NCI-H446 treated with DMSO at 0.1 percent for 48 hours (cell line): ENCODE results near the gene HABP2.

Source experiments
- DNase-seq: peaks from one replicate; lab custom pipeline; 2025; lab: John Stamatoyannopoulos, UW

The HABP2 gene

GRCh38 chr10:113527211-113527906, 25.5 kb upstream of the HABP2 start:
- DNase-seq: no peak

- DNase-seq: no peak
Measured at GRCh38 chr10:113528876-113529275, 24.0 kb upstream of the HABP2 start.

- DNase-seq: no peak
Measured at GRCh38 chr10:113529575-113529974, 23.3 kb upstream of the HABP2 start.

- no peak for DNase-seq
Measured at GRCh38 chr10:113530476-113530875, 22.4 kb upstream of the HABP2 start.

- no peak for DNase-seq
Measured at GRCh38 chr10:113532724-113533123, 20.1 kb upstream of the HABP2 start.

GRCh38 chr10:113533801-113534200, 19.1 kb upstream of the HABP2 start:
- no peak for DNase-seq

- no peak for DNase-seq
Measured at GRCh38 chr10:113534423-113534822, 18.4 kb upstream of the HABP2 start.

- no peak for DNase-seq
Measured at GRCh38 chr10:113537672-113538071, 15.2 kb upstream of the HABP2 start.

- DNase-seq: no peak
Measured at GRCh38 chr10:113538151-113538550, 14.7 kb upstream of the HABP2 start.

- DNase-seq: no peak
Measured at GRCh38 chr10:113539789-113540188, 13.1 kb upstream of the HABP2 start.

- no peak for DNase-seq
Measured at GRCh38 chr10:113540845-113541548, 11.9 kb upstream of the HABP2 start.

- no peak for DNase-seq
Measured at GRCh38 chr10:113541549-113541927, 11.3 kb upstream of the HABP2 start.

GRCh38 chr10:113543107-113543955, 9.5 kb upstream of the HABP2 start:
- no peak for DNase-seq

- DNase-seq: no peak
Measured at GRCh38 chr10:113544392-113544791, 8.5 kb upstream of the HABP2 start.

GRCh38 chr10:113547426-113547825, 5.4 kb upstream of the HABP2 start:
- DNase-seq: no peak

- DNase-seq: no peak
Measured at GRCh38 chr10:113549856-113550255, 3.0 kb upstream of the HABP2 start.

GRCh38 chr10:113550365-113550764, 2.5 kb upstream of the HABP2 start:
- no peak for DNase-seq

GRCh38 chr10:113552014-113552413, 839 bp upstream of the HABP2 start:
- no peak for DNase-seq

- no peak for DNase-seq
Measured at GRCh38 chr10:113553149-113553548, 296 bp downstream of the HABP2 start.

- DNase-seq: no peak
Measured at GRCh38 chr10:113554214-113554613, 1.4 kb downstream of the HABP2 start.

GRCh38 chr10:113555245-113555644, 2.4 kb downstream of the HABP2 start:
- no peak for DNase-seq

GRCh38 chr10:113555751-113556150, 2.9 kb downstream of the HABP2 start:
- DNase-seq: no peak

- DNase-seq: no peak
Measured at GRCh38 chr10:113557424-113557862, 4.6 kb downstream of the HABP2 start.
